ENCODE results near the gene TEAD1. TPM values are rescaled to one million over a fixed set of nuclear protein-coding genes. Genes with fewer than 3 reads are reported as not detected.

The TEAD1 gene
- total and polyA plus RNA-seq, 9 of the 15 experiments (the other 6 are each of a cell fraction or from before 2014, with no cell fraction given) = 1.7 to 17.7 (median 10.8) TPM

- no peak overlapping the region for H3K4me3 ChIP-seq
- FAIRE-seq = peak; percentile 76
- no peaks in the 10 kb centered on the region for H3K36me3 ChIP-seq (ENCODE audit: control insufficient read depth, insufficient read depth, low read length)
- H3K27ac ChIP-seq (ENCODE audit: extremely low read depth, low read depth, low read length) = peak overlapping the region; percentile 40; the same call in 1 of the 3 replicates
- H3K79me2 ChIP-seq (ENCODE audit: control insufficient read depth, insufficient read depth, low read length) = no peaks in the 10 kb centered on the region
- H3K9ac ChIP-seq (ENCODE audit: insufficient read depth in 1 of 2, low read depth in 2 of 2, low read length in 2 of 2) = peak overlapping the region; percentile 2 to 3; a peak in 1 of 4 replicates
- H2AFZ ChIP-seq (ENCODE audit: low read depth, low read length) = peak overlapping the region; percentile 15
- no TSS peak for BruUV-seq (replicated peaks)
- peaks cover 6 to 27% of the 10 kb centered on the region in 2 experiments; a peak in 4 of 5 replicates for H3K4me1 ChIP-seq (replicated peaks in 1 of 2; ENCODE audit: control insufficient read depth in 2 of 2, insufficient read depth in 2 of 2, low read length in 2 of 2)
- DNase-seq (ENCODE audit: extremely low read depth in 1 of 4, low spot score in 3 of 4) = peak; percentile 26 to 77 (median 48)
- 22% methylated on average over 16 of the region's 16 CpGs for WGBS (ENCODE audit: insufficient coverage, low coverage, missing lambda C conversion rate)
- peaks cover 3% of the 10 kb centered on the region for H3K9me1 ChIP-seq (ENCODE audit: control insufficient read depth, insufficient read depth, low read length)
- H4K20me1 ChIP-seq (replicated peaks; ENCODE audit: control insufficient read depth, insufficient read depth, low read length) = 0 out of 2 replicates have a peak, but pooled peaks cover 7% of the 10 kb centered on the region
- no peaks in the 10 kb centered on the region for H3K27me3 ChIP-seq (ENCODE audit: control insufficient read depth in 2 of 2, insufficient read depth in 2 of 2, low read length in 2 of 2)
- intact Hi-C loops (cut with micrococcal nuclease) = no loop called here
- ChIA-PET CTCF (ENCODE audit: low intra/inter-chr PET ratio) (no interaction called here), POLR2A (interaction anchor here (0.6 to 1.9 kb wide), 6 partner anchors 9 to 648 kb away, joined by 3 to 7 read pairs (median 4); no protein-coding TSS in a partner anchor)
- H3K9me3 ChIP-seq (replicated peaks; ENCODE audit: control insufficient read depth, insufficient read depth, low read depth, low read length) = no peaks in the 10 kb centered on the region
- peak overlapping the region; percentile 23; the same call in 1 of the 2 replicates for H3K4me2 ChIP-seq (ENCODE audit: insufficient read depth, low read length)
- in situ Hi-C loops (cut with MboI) = no loop called here
- peak; percentile 73 for ATAC-seq
- TF ChIP-seq ARNT (IDR thresholded peaks at IDR 0.05) = no peak
- peak; percentile 29; the same call in 1 of the 2 replicates for TF ChIP-seq L3MBTL2 (IDR thresholded peaks at IDR 0.05)
- no peak for TF ChIP-seq ZNF232 (CRISPR knock-in tag; IDR thresholded peaks at IDR 0.05)
- TF ChIP-seq FOXJ2 (tag; IDR thresholded peaks at IDR 0.05) = peak; percentile 97
- peak; percentile 72 for TF ChIP-seq BMI1 (IDR thresholded peaks at IDR 0.05; ENCODE audit: low read length)
- peak; percentile 55 for TF ChIP-seq DPF2 (IDR thresholded peaks at IDR 0.05)
- TF ChIP-seq ZFX (CRISPR knock-in tag; IDR thresholded peaks at IDR 0.05) = peak; percentile 58
- TF ChIP-seq DACH1 (IDR thresholded peaks at IDR 0.05; ENCODE audit: partially characterized antibody) = peak; percentile 16
- TF ChIP-seq NR3C1 (CRISPR knock-in tag; IDR thresholded peaks at IDR 0.05) = no peak
- TF ChIP-seq SIN3B (IDR thresholded peaks at IDR 0.05; ENCODE audit: low read depth) = no peak
- TF ChIP-seq SOX6 (IDR thresholded peaks at IDR 0.05) = peak; percentile 93
- TF ChIP-seq HSF4 (CRISPR knock-in tag; IDR thresholded peaks at IDR 0.05; ENCODE audit: borderline replicate concordance) = no peak
- TF ChIP-seq PKNOX1 (IDR thresholded peaks at IDR 0.05) = peak; percentile 13; the same call in 1 of the 2 replicates
- TF ChIP-seq MLX (CRISPR knock-in tag; conservative IDR thresholded peaks at IDR 0.05) = no peak
- TF ChIP-seq SNAPC5 (CRISPR knock-in tag; IDR thresholded peaks at IDR 0.05) = no peak
- peak; percentile 98 for TF ChIP-seq MYNN (IDR thresholded peaks at IDR 0.05)
- TF ChIP-seq MYNN (CRISPR knock-in tag; IDR thresholded peaks at IDR 0.05) = no peak
- TF ChIP-seq NR2C2 (CRISPR knock-in tag; IDR thresholded peaks at IDR 0.05) = no peak
- TF ChIP-seq NR2C2 (tag; IDR thresholded peaks at IDR 0.05) = 0 out of 2 replicates have a peak, but pooled peaks have one; percentile 18
- 0 out of 2 replicates have a peak, but pooled peaks have one; percentile 42 for TF ChIP-seq ATF7 (IDR thresholded peaks at IDR 0.05)
- TF ChIP-seq HMBOX1 (IDR thresholded peaks at IDR 0.05) = peak; percentile 55; the same call in 1 of the 2 replicates
- TF ChIP-seq FOSL1 (tag; conservative IDR thresholded peaks at IDR 0.05) = 0 out of 2 replicates have a peak, but pooled peaks have one; percentile 23
- TF ChIP-seq NRF1 (conservative IDR thresholded peaks at IDR 0.05 in 1 of 2, IDR thresholded peaks at IDR 0.05 in 1 of 2) = 0 out of 4 replicates have a peak, but pooled peaks have one; percentile 14 to 19
These were observed 128.3 kb downstream of the TEAD1 start for GRCh38 chr11:12802418-12803085.
